ENCODE measurements around the gene SP5. TPM values are rescaled to one million over a fixed set of nuclear protein-coding genes. Genes with fewer than 3 reads are reported as not detected.

Gene SP5
- total and polyA plus RNA-seq, 9 of the 15 experiments (the other 6 are each of a cell fraction or from before 2014, with no cell fraction given): 0.03 to 1.7 (median 0.16) TPM; not detected in 1

DNA sequence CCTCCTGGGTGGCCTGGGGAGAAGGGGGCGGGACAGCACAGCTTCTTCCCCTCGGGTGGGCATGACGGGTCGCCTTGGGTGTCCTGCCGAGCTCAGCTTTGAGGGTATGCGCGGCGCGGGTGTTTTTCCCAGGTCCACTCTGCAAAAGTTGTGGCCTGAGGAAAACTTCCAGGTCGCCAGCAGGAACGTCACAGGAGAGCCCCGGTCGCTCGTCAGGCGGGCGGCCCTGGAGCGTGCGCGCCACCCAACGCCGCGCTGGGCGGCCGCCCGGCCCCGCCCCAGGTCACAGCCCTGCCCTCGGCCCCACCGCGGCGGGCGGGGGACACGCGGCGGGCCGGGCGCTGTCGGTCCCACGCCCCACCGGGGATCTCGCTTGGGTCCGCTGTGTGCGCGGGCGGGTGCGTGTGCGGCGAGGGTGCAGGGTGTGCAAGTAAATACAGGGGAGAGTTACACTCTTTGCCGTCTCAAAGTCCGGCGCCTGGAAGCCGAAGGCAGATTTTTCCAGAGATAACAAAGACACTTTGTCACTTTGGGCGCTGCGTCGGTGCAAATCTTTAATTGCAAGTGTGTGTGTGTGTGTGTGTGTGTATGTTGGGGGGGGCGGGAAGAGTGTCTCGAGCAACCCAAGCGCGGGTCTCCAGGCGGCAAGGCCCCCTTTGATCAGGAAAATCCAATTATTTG lies 616 bp upstream of the SP5 start (continued):
- TF ChIP-seq, protein P1, sequence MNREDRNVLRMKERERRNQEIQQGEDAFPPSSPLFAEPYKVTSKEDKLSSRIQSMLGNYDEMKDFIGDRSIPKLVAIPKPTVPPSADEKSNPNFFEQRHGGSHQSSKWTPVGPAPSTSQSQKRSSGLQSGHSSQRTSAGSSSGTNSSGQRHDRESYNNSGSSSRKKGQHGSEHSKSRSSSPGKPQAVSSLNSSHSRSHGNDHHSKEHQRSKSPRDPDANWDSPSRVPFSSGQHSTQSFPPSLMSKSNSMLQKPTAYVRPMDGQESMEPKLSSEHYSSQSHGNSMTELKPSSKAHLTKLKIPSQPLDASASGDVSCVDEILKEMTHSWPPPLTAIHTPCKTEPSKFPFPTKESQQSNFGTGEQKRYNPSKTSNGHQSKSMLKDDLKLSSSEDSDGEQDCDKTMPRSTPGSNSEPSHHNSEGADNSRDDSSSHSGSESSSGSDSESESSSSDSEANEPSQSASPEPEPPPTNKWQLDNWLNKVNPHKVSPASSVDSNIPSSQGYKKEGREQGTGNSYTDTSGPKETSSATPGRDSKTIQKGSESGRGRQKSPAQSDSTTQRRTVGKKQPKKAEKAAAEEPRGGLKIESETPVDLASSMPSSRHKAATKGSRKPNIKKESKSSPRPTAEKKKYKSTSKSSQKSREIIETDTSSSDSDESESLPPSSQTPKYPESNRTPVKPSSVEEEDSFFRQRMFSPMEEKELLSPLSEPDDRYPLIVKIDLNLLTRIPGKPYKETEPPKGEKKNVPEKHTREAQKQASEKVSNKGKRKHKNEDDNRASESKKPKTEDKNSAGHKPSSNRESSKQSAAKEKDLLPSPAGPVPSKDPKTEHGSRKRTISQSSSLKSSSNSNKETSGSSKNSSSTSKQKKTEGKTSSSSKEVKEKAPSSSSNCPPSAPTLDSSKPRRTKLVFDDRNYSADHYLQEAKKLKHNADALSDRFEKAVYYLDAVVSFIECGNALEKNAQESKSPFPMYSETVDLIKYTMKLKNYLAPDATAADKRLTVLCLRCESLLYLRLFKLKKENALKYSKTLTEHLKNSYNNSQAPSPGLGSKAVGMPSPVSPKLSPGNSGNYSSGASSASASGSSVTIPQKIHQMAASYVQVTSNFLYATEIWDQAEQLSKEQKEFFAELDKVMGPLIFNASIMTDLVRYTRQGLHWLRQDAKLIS (CRISPR knock-in tag; IDR thresholded peaks at IDR 0.05): no peak
- TF ChIP-seq FOXA3 (CRISPR knock-in tag; conservative IDR thresholded peaks at IDR 0.05 in 1 of 2, IDR thresholded peaks at IDR 0.05 in 1 of 2): no peak
- no peak for TF ChIP-seq ZNF77 (CRISPR knock-in tag; IDR thresholded peaks at IDR 0.05)
- TF ChIP-seq RREB1 (CRISPR knock-in tag; IDR thresholded peaks at IDR 0.05): no peak
- TF ChIP-seq SAFB (IDR thresholded peaks at IDR 0.05; ENCODE audit: borderline replicate concordance, low read depth, low read length): 0 out of 2 replicates have a peak, but pooled peaks have one; percentile 14
- peak; percentile 99 for TF ChIP-seq HINFP (tag; conservative IDR thresholded peaks at IDR 0.05; ENCODE audit: low read depth)
- 0 out of 2 replicates have a peak, but pooled peaks have one; percentile 83 for TF ChIP-seq FOXP1 (CRISPR knock-in tag; IDR thresholded peaks at IDR 0.05)
- TF ChIP-seq CHD4 (IDR thresholded peaks at IDR 0.05; ENCODE audit: insufficient read depth, insufficient replicate concordance, low read depth, low read length, poor library complexity, severe bottlenecking): no peak
- no peak for TF ChIP-seq SRF (CRISPR knock-in tag; IDR thresholded peaks at IDR 0.05)
- TF ChIP-seq ZNF511 (CRISPR knock-in tag; IDR thresholded peaks at IDR 0.05): peak; percentile 87
- TF ChIP-seq ZNF212 (CRISPR knock-in tag; IDR thresholded peaks at IDR 0.05): no peak
- TF ChIP-seq HNRNPL (IDR thresholded peaks at IDR 0.05; ENCODE audit: low read depth, low read length): no peak
- TF ChIP-seq ZNF586 (CRISPR knock-in tag; conservative IDR thresholded peaks at IDR 0.05): no peak
- TF ChIP-seq ZNF23 (CRISPR knock-in tag; IDR thresholded peaks at IDR 0.05): no peak
- TF ChIP-seq CBX1 (IDR thresholded peaks at IDR 0.05; ENCODE audit: low read depth): 0 out of 2 replicates have a peak, but pooled peaks have one; percentile 21
